H1 (cell line): Measurements from ENCODE around the gene NHSL2. TPM values are rescaled to one million over a fixed set of nuclear protein-coding genes. Genes with fewer than 3 reads are reported as not detected.

Experiments
- CTCF ChIA-PET: fragments of 300-600 bp; sonication (Branson Sonifier 250); formaldehyde crosslinking; loops from one replicate; lab custom pipeline; 2021; ENCODE audit not compliant: partially characterized antibody; lab: Charles Lee
- POLR2A ChIA-PET: fragments of 300-600 bp; sonication (Branson Sonifier 250); formaldehyde crosslinking; loops from one replicate; lab custom pipeline; 2021; ENCODE audit warnings: inconsistent platforms; ENCODE audit not compliant: partially characterized antibody; lab: Charles Lee
- DNase-seq, 2 experiments: peaks; one replicate each; pipeline versions ENCODE4 v3.0.0 to v3.0.0-alpha.2; 2010 to 2022; ENCODE audit warnings: low spot score in 2 of 2, low read depth in 1 of 2, mixed read lengths in 1 of 2
- FAIRE-seq: peaks from 2 replicates; lab custom pipeline; 2011; peaks lifted over from hg19 to GRCh38; lab: Jason Lieb, UNC
- H2AFZ ChIP-seq: 2 replicates; pipeline ENCODE4 v1.8.1; 2012; ENCODE audit warnings: low read length, inconsistent platforms
- H2AK5ac ChIP-seq: 2 replicates; pipeline ENCODE4 v1.6.1; 2013; ENCODE audit warnings: low read depth, low read length
- H2BK120ac ChIP-seq: replicated peaks from 2 replicates; pipeline ENCODE3; 2013; ENCODE audit warnings: low read depth, low read length, inconsistent platforms
- H2BK12ac ChIP-seq: 2 replicates; pipeline ENCODE4 v1.6.1; 2013; ENCODE audit warnings: low read depth, low read length
- H2BK15ac ChIP-seq: 2 replicates; pipeline ENCODE4 v1.6.1; 2013; ENCODE audit warnings: low read length
- H2BK20ac ChIP-seq: 2 replicates; pipeline ENCODE4 v1.6.1; 2013; ENCODE audit warnings: low read length
- H2BK5ac ChIP-seq: 2 replicates; pipeline ENCODE4 v1.6.1; 2013; ENCODE audit warnings: low read depth, low read length
- H3K14ac ChIP-seq: 2 replicates; pipeline ENCODE4 v1.6.1; 2013; ENCODE audit warnings: inconsistent platforms; ENCODE audit not compliant: insufficient read length
- H3K18ac ChIP-seq: 2 replicates; pipeline ENCODE4 v1.6.1; 2013; ENCODE audit warnings: low read length; ENCODE audit errors: extremely low read depth
- H3K23ac ChIP-seq: 2 replicates; pipeline ENCODE4 v1.6.1; 2013; ENCODE audit warnings: inconsistent platforms; ENCODE audit not compliant: insufficient read length
- H3K23me2 ChIP-seq: 2 replicates; pipeline ENCODE4 v1.6.1; 2013; ENCODE audit warnings: low read depth, low read length
- H3K27ac ChIP-seq: 2 replicates; pipeline ENCODE4 v1.6.1; 2011; ENCODE audit warnings: low read depth, low read length, inconsistent platforms
- H3K27me3 ChIP-seq, 4 experiments: replicated peaks in 1 of 4; 1 replicate in 1 of 4; 2 replicates in 3 of 4; pipeline versions ENCODE4 v1.6.1 to v1.8.1; 2011 to 2013; ENCODE audit warnings: low read length in 3 of 4, mild to moderate bottlenecking in 3 of 4, inconsistent platforms in 2 of 4, mixed read lengths in 2 of 4, moderate library complexity in 1 of 4; ENCODE audit not compliant: control insufficient read depth in 3 of 4, insufficient read depth in 3 of 4; ENCODE audit errors: extremely low read depth in 1 of 4
- H3K36me3 ChIP-seq, 4 experiments: 2 replicates each; pipeline versions ENCODE4 v1.6.1 to v1.8.1; 2011 to 2013; ENCODE audit warnings: mild to moderate bottlenecking in 4 of 4, low read length in 3 of 4, moderate library complexity in 2 of 4, control low read depth in 1 of 4, inconsistent platforms in 1 of 4; ENCODE audit not compliant: insufficient read depth in 4 of 4, control insufficient read depth in 2 of 4
- H3K4ac ChIP-seq: replicated peaks from 2 replicates; pipeline ENCODE3; 2013; ENCODE audit warnings: low read length, low read depth, mixed read lengths, inconsistent platforms; ENCODE audit not compliant: insufficient read length
- H3K4me1 ChIP-seq, 4 experiments: replicated peaks in 1 of 4; 1 replicate in 1 of 4; 2 replicates in 3 of 4; pipeline versions ENCODE4 v1.6.1 to v1.8.1; 2011 to 2013; ENCODE audit warnings: low read length in 3 of 4, inconsistent platforms in 2 of 4, mixed read lengths in 1 of 4; ENCODE audit not compliant: insufficient read depth in 4 of 4, control insufficient read depth in 3 of 4
- H3K4me2 ChIP-seq, 2 experiments: 2 replicates each; pipeline versions ENCODE4 v1.6.1 to v1.8.1; 2011 to 2013; ENCODE audit warnings: low read depth in 2 of 2, low read length in 2 of 2, control low read depth in 1 of 2, inconsistent platforms in 1 of 2, mild to moderate bottlenecking in 1 of 2; ENCODE audit not compliant: insufficient read depth in 1 of 2
- H3K4me3 ChIP-seq, 4 experiments: fragments of 200-600, 300-600 bp in 1 of 4; sonication (generic), shearing (Covaris generic), sonication (Bioruptor Twin) in 1 of 4; 2 replicates each; pipeline versions ENCODE4 v1.5.1 to v1.8.1; 2011 to 2016; ENCODE audit warnings: low read length in 4 of 4, low read depth in 3 of 4, control low read depth in 2 of 4, inconsistent platforms in 2 of 4, mild to moderate bottlenecking in 2 of 4, mixed read lengths in 1 of 4, moderate library complexity in 1 of 4; ENCODE audit not compliant: insufficient read depth in 2 of 4; ENCODE audit errors: extremely low read depth in 1 of 4
- H3K56ac ChIP-seq: replicated peaks from 2 replicates; pipeline ENCODE3; 2013; ENCODE audit warnings: low read depth, mild to moderate bottlenecking, mixed read lengths, low read length, inconsistent platforms; ENCODE audit not compliant: insufficient read length
- H3K79me1 ChIP-seq: 2 replicates; pipeline ENCODE4 v1.6.1; 2013; ENCODE audit warnings: low read depth, low read length, control low read depth
- H3K79me2 ChIP-seq, 2 experiments: 2 replicates each; pipeline versions ENCODE4 v1.6.1 to v1.8.1; 2012 to 2013; ENCODE audit warnings: low read length in 2 of 2, mild to moderate bottlenecking in 2 of 2, inconsistent platforms in 1 of 2; ENCODE audit not compliant: insufficient read depth in 2 of 2, control insufficient read depth in 1 of 2
- H3K9ac ChIP-seq, 4 experiments: replicated peaks in 1 of 4; 1 replicate in 1 of 4; 2 replicates in 3 of 4; pipeline versions ENCODE4 v1.6.1 to v1.8.1; 2011 to 2013; ENCODE audit warnings: low read depth in 3 of 4, low read length in 3 of 4, control low read depth in 2 of 4, mild to moderate bottlenecking in 2 of 4, moderate library complexity in 2 of 4, inconsistent platforms in 1 of 4; ENCODE audit errors: extremely low read depth in 1 of 4
- H3K9me3 ChIP-seq, 2 experiments: 2 replicates each; pipeline versions ENCODE4 v1.6.1 to v1.8.1; 2012 to 2013; ENCODE audit warnings: mild to moderate bottlenecking in 2 of 2, moderate library complexity in 2 of 2, control low read depth in 1 of 2, inconsistent platforms in 1 of 2, low read depth in 1 of 2, low read length in 1 of 2, mixed read lengths in 1 of 2; ENCODE audit not compliant: insufficient read depth in 2 of 2
- H4K20me1 ChIP-seq, 2 experiments: replicated peaks in 1 of 2; 2 replicates each; pipeline versions ENCODE3 to v1.8.1; 2011 to 2013; ENCODE audit warnings: inconsistent platforms in 2 of 2, low read length in 2 of 2, mild to moderate bottlenecking in 1 of 2; ENCODE audit not compliant: insufficient read depth in 2 of 2, control insufficient read depth in 1 of 2
- H4K5ac ChIP-seq: 2 replicates; pipeline ENCODE4 v1.6.1; 2013; ENCODE audit warnings: low read length, low read depth, mixed read lengths, inconsistent platforms; ENCODE audit not compliant: insufficient read length
- H4K8ac ChIP-seq: 2 replicates; pipeline ENCODE4 v1.8.0; 2013; ENCODE audit warnings: mild to moderate bottlenecking, moderate library complexity, low read length, inconsistent platforms; ENCODE audit not compliant: insufficient read depth; ENCODE audit errors: extremely low read depth
- H4K91ac ChIP-seq: replicated peaks from 2 replicates; pipeline ENCODE3; 2013; ENCODE audit warnings: low read length, mixed read lengths, inconsistent platforms; ENCODE audit not compliant: insufficient read length
- BRCA1 ChIP-seq: IDR thresholded peaks from 2 replicates; pipeline ENCODE4 v1.6.1; 2012; ENCODE audit warnings: low read depth, low read length, improper control_type of control experiment
- RBBP5 ChIP-seq: IDR thresholded peaks from 2 replicates; pipeline ENCODE4 v1.7.1; 2012; ENCODE audit warnings: low read depth, mild to moderate bottlenecking, inconsistent platforms, low read length, moderate library complexity, borderline replicate concordance
- TEAD4 ChIP-seq: IDR thresholded peaks from 2 replicates; pipeline ENCODE4 v1.6.1; 2012; ENCODE audit warnings: low read depth, low read length, inconsistent platforms, mixed read lengths
- WGBS, 2 experiments: shearing (Covaris generic) in 1 of 2; methylation state at CpG; one replicate each; pipeline versions ENCODE4 v1.1.6 to v1.1.7; 2013 to 2015; ENCODE audit warnings: low lambda C conversion rate in 2 of 2, mixed read lengths in 2 of 2, inconsistent platforms in 1 of 2, low coverage in 1 of 2, missing lambda C conversion rate in 1 of 2; ENCODE audit not compliant: insufficient replicate concordance in 2 of 2, insufficient coverage in 1 of 2, insufficient read length in 1 of 2; ENCODE audit errors: extremely low coverage in 1 of 2, missing lambda C conversion rate in 1 of 2; 5-methylcytosine and 5-hydroxymethylcytosine counted together
- polyA plus RNA-seq, 7 experiments: library from polyadenylated mRNA; depleted of rRNA in 3 of 7; stranded (reverse) in 5 of 7; unstranded in 2 of 7; fragments of >200 nt in 5 of 7; fragments of 200-250 nt in 2 of 7; gene quantifications; 1 replicate in 5 of 7; 2 replicates in 1 of 7; 4 replicates in 1 of 7; pipeline versions ENCODE4 v1.2.1 to v1.2.3, GENCODE V29; 2011 to 2013; ENCODE audit warnings: missing spikeins in 2 of 7, mixed read lengths in 2 of 7
- total RNA-seq: library from RNA; stranded (reverse); fragmentation: NEBNext Ultra II Directional; extraction: Animal tissue kit (Norgen Biotek cat#: 25700); gene quantifications from 2 replicates; pipeline ENCODE4 v1.2.1, GENCODE V29; 2021

Gene NHSL2
- total and polyA plus RNA-seq, 2 of the 8 experiments (the other 6 are each of a cell fraction or from before 2014, with no cell fraction given), result 3.7 to 7.2 TPM

DNA sequence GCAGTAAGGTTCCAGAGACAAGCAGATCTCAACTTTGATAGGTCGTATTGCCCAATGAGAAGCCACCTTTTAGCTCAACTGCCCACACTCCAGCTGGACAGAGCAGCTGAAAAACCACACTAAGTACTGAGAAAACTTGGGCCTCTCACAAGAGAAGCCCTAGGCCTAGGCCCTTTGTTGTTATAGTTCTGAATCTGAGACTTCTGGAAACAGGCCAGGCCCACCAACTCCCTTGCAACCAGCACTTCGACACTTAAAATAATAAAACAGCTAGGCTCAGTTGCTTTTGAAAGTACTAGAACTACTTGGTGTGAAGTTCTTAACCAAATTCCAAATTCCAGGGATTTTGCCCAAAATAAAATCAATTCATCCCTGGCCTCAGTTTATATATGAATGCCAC, 234.5 kb downstream of the NHSL2 start:
- ChIA-PET POLR2A (no interaction called here), CTCF (no interaction called here)
- Histone ChIP-seq H3K4me2 (no peak overlapping the region), H3K36me3 (no peaks in the 10 kb centered on the region), H3K56ac (no peak overlapping the region), H3K23me2 (no peaks in the 10 kb centered on the region; the same call in 1 of the 2 replicates), H4K20me1 (no peaks in the 10 kb centered on the region), H3K18ac (no peak overlapping the region), H2AK5ac (no peak overlapping the region), H3K23ac (no peak overlapping the region), H3K79me1 (no peaks in the 10 kb centered on the region), H4K8ac (no peak overlapping the region), H2BK12ac (no peak overlapping the region), H3K4me1 (no peaks in the 10 kb centered on the region), H2BK5ac (no peak overlapping the region), H3K4ac (no peak overlapping the region), H4K91ac (no peak overlapping the region), H2BK120ac (no peak overlapping the region), H3K9me3 (no peaks in the 10 kb centered on the region), H2BK15ac (no peak overlapping the region), H3K27me3 (no peaks in the 10 kb centered on the region), H3K9ac (no peak overlapping the region), H3K14ac (no peak overlapping the region), H3K27ac (no peak overlapping the region), H4K5ac (no peak overlapping the region), H3K4me3 (no peak overlapping the region), H2BK20ac (no peak overlapping the region), H2AFZ (no peak overlapping the region), H3K79me2 (no peaks in the 10 kb centered on the region)
- FAIRE-seq (no peak), DNase-seq (no peak)
- 44% methylated on average over 2 of the region's 2 CpGs; no CpG with 5 or more reads in 1 of the 2 experiments for WGBS, 2 experiments
- no peak for TF ChIP-seq RBBP5
- no peak for TF ChIP-seq TEAD4
- TF ChIP-seq BRCA1, result no peak
